ENCODE data around the gene RRAS2.
"Not testable (repeated sequence)": the region's sequence is repeated elsewhere in the genome, so short reads cannot be mapped to it uniquely, and the experiment has no call there.

Gene RRAS2

GRCh38 chr11:14346303-14346955 lies 12.6 kb downstream of the RRAS2 start:
- Histone ChIP-seq H3K4me3 (ENCODE audit: low read length) (no peak overlapping the region), H3K4me1 (ENCODE audit: control insufficient read depth, insufficient read depth, low read length) (no peaks in the 10 kb centered on the region), H3K27me3 (ENCODE audit: control insufficient read depth, insufficient read depth, low read length) (no peaks in the 10 kb centered on the region), H3K36me3 (ENCODE audit: control insufficient read depth, insufficient read depth, low read length) (no peaks in the 10 kb centered on the region), H3K27ac (ENCODE audit: low read depth, low read length) (no peak overlapping the region), H3K9ac (ENCODE audit: low read length) (no peak overlapping the region)

GRCh38 chr11:14345668-14346067 lies 13.3 kb downstream of the RRAS2 start:
- no peak overlapping the region for H3K9ac ChIP-seq (ENCODE audit: low read length)
- no peak overlapping the region for H3K27ac ChIP-seq (ENCODE audit: low read depth, low read length)
- H3K36me3 ChIP-seq (ENCODE audit: control insufficient read depth, insufficient read depth, low read length), result no peaks in the 10 kb centered on the region
- no peak overlapping the region for H3K4me3 ChIP-seq (ENCODE audit: low read length)
- no peaks in the 10 kb centered on the region for H3K27me3 ChIP-seq (ENCODE audit: control insufficient read depth, insufficient read depth, low read length)
- no peaks in the 10 kb centered on the region for H3K4me1 ChIP-seq (ENCODE audit: control insufficient read depth, insufficient read depth, low read length)

- H3K36me3 ChIP-seq (ENCODE audit: control insufficient read depth, insufficient read depth, low read length); H3K27ac ChIP-seq (ENCODE audit: low read depth, low read length); H3K27me3 ChIP-seq (ENCODE audit: control insufficient read depth, insufficient read depth, low read length); H3K9ac ChIP-seq (ENCODE audit: low read length); H3K4me1 ChIP-seq (ENCODE audit: control insufficient read depth, insufficient read depth, low read length); H3K4me3 ChIP-seq (ENCODE audit: low read length): not testable (repeated sequence)
Measured at GRCh38 chr11:14345016-14345415, 14.0 kb downstream of the RRAS2 start.

DNA sequence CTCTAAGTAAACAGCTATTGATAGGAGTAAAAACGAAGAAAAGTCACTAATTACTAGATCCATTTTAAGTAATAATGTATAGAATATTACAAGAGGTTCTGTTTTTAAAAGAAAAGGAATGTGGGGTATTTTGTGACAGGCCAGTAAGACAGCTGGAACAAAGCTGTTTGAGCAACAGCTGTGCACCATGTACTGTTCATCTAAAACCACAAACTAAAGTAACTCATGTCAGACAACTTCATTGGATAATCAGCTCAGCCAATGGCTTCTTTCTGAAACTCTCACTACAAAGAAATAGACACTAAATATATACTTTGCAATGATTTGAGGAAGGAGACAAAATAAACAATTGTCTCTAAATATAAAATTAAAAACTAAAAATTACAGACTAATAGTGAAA lies 16.1 kb downstream of the RRAS2 start:
- Histone ChIP-seq H3K27ac (ENCODE audit: low read depth, low read length) (no peak overlapping the region), H3K36me3 (ENCODE audit: control insufficient read depth, insufficient read depth, low read length) (no peaks in the 10 kb centered on the region), H3K9ac (ENCODE audit: low read length) (no peak overlapping the region), H3K27me3 (ENCODE audit: control insufficient read depth, insufficient read depth, low read length) (no peaks in the 10 kb centered on the region), H3K4me1 (ENCODE audit: control insufficient read depth, insufficient read depth, low read length) (no peaks in the 10 kb centered on the region), H3K4me3 (ENCODE audit: low read length) (no peak overlapping the region)

DNA sequence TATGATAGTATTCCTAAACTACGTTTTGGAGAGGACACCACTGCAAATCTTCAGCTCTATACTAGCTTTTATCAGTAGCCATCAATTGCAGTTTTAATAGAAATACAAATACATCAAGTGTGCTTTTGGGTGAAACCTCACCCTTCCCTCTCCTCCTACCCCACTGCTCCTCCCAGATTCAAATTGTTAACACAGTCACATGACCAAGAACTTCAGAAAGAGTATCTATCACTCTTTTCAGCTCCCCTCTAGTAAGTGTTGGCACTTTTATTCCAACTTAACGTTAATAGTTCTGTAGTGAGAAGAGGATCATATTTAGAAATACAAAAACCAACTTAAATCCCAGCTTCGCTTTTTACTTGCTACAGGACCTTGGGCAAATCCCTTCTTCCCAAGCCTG lies 17.0 kb downstream of the RRAS2 start:
- no peak overlapping the region for H3K27ac ChIP-seq (ENCODE audit: low read depth, low read length)
- no peaks in the 10 kb centered on the region for H3K4me1 ChIP-seq (ENCODE audit: control insufficient read depth, insufficient read depth, low read length)
- no peaks in the 10 kb centered on the region for H3K27me3 ChIP-seq (ENCODE audit: control insufficient read depth, insufficient read depth, low read length)
- H3K36me3 ChIP-seq (ENCODE audit: control insufficient read depth, insufficient read depth, low read length), result no peaks in the 10 kb centered on the region
- no peak overlapping the region for H3K4me3 ChIP-seq (ENCODE audit: low read length)
- H3K9ac ChIP-seq (ENCODE audit: low read length), result no peak overlapping the region

- H3K4me1 ChIP-seq (ENCODE audit: control insufficient read depth, insufficient read depth, low read length), result no peaks in the 10 kb centered on the region
- H3K36me3 ChIP-seq (ENCODE audit: control insufficient read depth, insufficient read depth, low read length), result no peaks in the 10 kb centered on the region
Measured at GRCh38 chr11:14340721-14341120, 18.3 kb downstream of the RRAS2 start.

DNA sequence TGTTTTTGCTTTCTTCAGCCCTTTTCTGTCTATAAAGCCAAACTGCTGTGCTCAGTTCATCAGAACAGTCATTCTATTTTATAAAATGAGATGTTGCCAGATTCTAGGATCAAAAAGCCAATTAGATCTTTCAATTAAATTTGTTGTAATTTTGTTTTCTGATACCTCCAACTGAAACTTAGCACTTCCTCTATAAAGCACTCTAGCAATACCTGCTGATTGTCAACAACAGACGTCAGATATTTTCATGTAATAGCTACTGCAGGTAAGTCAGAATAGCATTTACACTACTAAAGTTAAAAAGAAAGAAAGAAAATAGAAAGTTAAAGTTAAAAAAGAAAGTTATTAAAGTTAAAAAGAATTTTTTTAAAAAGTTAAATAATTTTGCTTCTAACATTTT lies 19.6 kb downstream of the RRAS2 start:
- Histone ChIP-seq H3K27me3 (ENCODE audit: control insufficient read depth, insufficient read depth, low read length) (no peaks in the 10 kb centered on the region), H3K9ac (ENCODE audit: low read length) (no peak overlapping the region), H3K27ac (ENCODE audit: low read depth, low read length) (no peak overlapping the region), H3K4me1 (ENCODE audit: control insufficient read depth, insufficient read depth, low read length) (no peaks in the 10 kb centered on the region), H3K36me3 (ENCODE audit: control insufficient read depth, insufficient read depth, low read length) (no peaks in the 10 kb centered on the region), H3K4me3 (ENCODE audit: low read length) (no peak overlapping the region)

More at GRCh38 chr11:14340721-14341120, 18.3 kb downstream of the RRAS2 start:
- no peaks in the 10 kb centered on the region for H3K27me3 ChIP-seq (ENCODE audit: control insufficient read depth, insufficient read depth, low read length)
- no peak overlapping the region for H3K9ac ChIP-seq (ENCODE audit: low read length)
- no peak overlapping the region for H3K27ac ChIP-seq (ENCODE audit: low read depth, low read length)
- no peak overlapping the region for H3K4me3 ChIP-seq (ENCODE audit: low read length)

- Histone ChIP-seq H3K9ac (ENCODE audit: low read length) (no peak overlapping the region), H3K4me3 (ENCODE audit: low read length) (no peak overlapping the region), H3K27ac (ENCODE audit: low read depth, low read length) (no peak overlapping the region), H3K27me3 (ENCODE audit: control insufficient read depth, insufficient read depth, low read length) (no peaks in the 10 kb centered on the region), H3K36me3 (ENCODE audit: control insufficient read depth, insufficient read depth, low read length) (no peaks in the 10 kb centered on the region), H3K4me1 (ENCODE audit: control insufficient read depth, insufficient read depth, low read length) (no peaks in the 10 kb centered on the region)
Measured at GRCh38 chr11:14336507-14337503, 22.2 kb downstream of the RRAS2 start.

GRCh38 chr11:14335712-14336111 lies 23.3 kb downstream of the RRAS2 start:
- no peak overlapping the region for H3K27ac ChIP-seq (ENCODE audit: low read depth, low read length)
- H3K9ac ChIP-seq (ENCODE audit: low read length), result no peak overlapping the region
- H3K27me3 ChIP-seq (ENCODE audit: control insufficient read depth, insufficient read depth, low read length), result no peaks in the 10 kb centered on the region
- no peak overlapping the region for H3K4me3 ChIP-seq (ENCODE audit: low read length)
- H3K36me3 ChIP-seq (ENCODE audit: control insufficient read depth, insufficient read depth, low read length), result no peaks in the 10 kb centered on the region
- no peaks in the 10 kb centered on the region for H3K4me1 ChIP-seq (ENCODE audit: control insufficient read depth, insufficient read depth, low read length)

GRCh38 chr11:14334893-14335292 lies 24.1 kb downstream of the RRAS2 start:
- no peaks in the 10 kb centered on the region for H3K27me3 ChIP-seq (ENCODE audit: control insufficient read depth, insufficient read depth, low read length)
- H3K9ac ChIP-seq (ENCODE audit: low read length), result no peak overlapping the region
- H3K27ac ChIP-seq (ENCODE audit: low read depth, low read length), result no peak overlapping the region
- no peak overlapping the region for H3K4me3 ChIP-seq (ENCODE audit: low read length)
- H3K36me3 ChIP-seq (ENCODE audit: control insufficient read depth, insufficient read depth, low read length), result no peaks in the 10 kb centered on the region
- no peaks in the 10 kb centered on the region for H3K4me1 ChIP-seq (ENCODE audit: control insufficient read depth, insufficient read depth, low read length)

GRCh38 chr11:14334192-14334591 lies 24.8 kb downstream of the RRAS2 start:
- Histone ChIP-seq H3K4me3 (ENCODE audit: low read length) (no peak overlapping the region), H3K4me1 (ENCODE audit: control insufficient read depth, insufficient read depth, low read length) (no peaks in the 10 kb centered on the region), H3K27me3 (ENCODE audit: control insufficient read depth, insufficient read depth, low read length) (no peaks in the 10 kb centered on the region), H3K36me3 (ENCODE audit: control insufficient read depth, insufficient read depth, low read length) (no peaks in the 10 kb centered on the region), H3K27ac (ENCODE audit: low read depth, low read length) (no peak overlapping the region), H3K9ac (ENCODE audit: low read length) (no peak overlapping the region)

DNA sequence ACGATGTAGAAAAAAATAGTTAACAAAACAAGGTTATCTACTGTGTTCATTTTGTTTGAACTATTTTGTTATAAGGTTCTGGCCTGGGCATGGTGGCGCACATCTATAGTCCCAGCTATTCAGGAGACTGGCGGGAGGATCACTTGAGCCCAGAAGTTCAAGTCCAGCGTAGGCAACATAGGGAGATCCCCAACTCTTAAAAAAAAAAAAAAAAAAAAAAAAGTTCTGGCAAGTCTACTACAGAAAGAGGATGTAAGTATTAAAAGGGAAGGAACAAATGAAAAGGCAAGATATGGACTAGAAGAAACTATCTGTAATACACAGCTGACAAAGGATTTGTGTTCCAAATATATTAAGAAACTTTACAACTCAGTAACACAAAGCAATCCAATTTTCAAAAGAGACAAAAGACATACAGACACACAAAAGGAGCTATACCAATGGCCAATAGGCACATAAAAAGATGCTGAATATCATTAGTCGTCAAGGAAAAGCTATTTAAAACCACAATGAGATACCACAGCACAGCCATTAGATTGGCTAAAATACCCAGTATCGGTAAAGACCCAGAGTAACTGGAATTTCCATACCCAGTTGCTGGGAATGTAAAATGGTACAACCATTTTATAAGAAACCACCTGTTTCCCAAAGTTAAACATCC lies 27.4 kb downstream of the RRAS2 start:
- Histone ChIP-seq H3K4me1 (ENCODE audit: control insufficient read depth, insufficient read depth, low read length) (no peaks in the 10 kb centered on the region), H3K27me3 (ENCODE audit: control insufficient read depth, insufficient read depth, low read length) (no peaks in the 10 kb centered on the region), H3K4me3 (ENCODE audit: low read length) (no peak overlapping the region), H3K27ac (ENCODE audit: low read depth, low read length) (no peak overlapping the region), H3K36me3 (ENCODE audit: control insufficient read depth, insufficient read depth, low read length) (no peaks in the 10 kb centered on the region), H3K9ac (ENCODE audit: low read length) (no peak overlapping the region)

Data from rectal smooth muscle tissue (tissue), 1 donor.